Endothelial cell of umbilical vein (primary cell): Measurements from ENCODE around the gene PCNT. TPM values are rescaled to one million over a fixed set of nuclear protein-coding genes. Genes with fewer than 3 reads are reported as not detected.
"Not testable (repeated sequence)": the region's sequence is repeated elsewhere in the genome, so short reads cannot be mapped to it uniquely, and the experiment has no call there.

Experiments used
- BruUV-seq: library from RNA; stranded (reverse); fragments of 400-500 nt; replicated peaks from 2 replicates; lab custom pipeline; 2021; lab: Mats Ljungman, UMichigan
- CTCF ChIA-PET: fragments of 300-600, 350-600 bp; sonication (Branson Sonifier 250); formaldehyde crosslinking; loops from one replicate; lab custom pipeline; 2021; ENCODE audit warnings: antibody characterized with exemption, inconsistent platforms; lab: Charles Lee
- POLR2A ChIA-PET: fragments of 300-600, 350-600 bp; sonication (Branson Sonifier 250); formaldehyde crosslinking; loops from one replicate; lab custom pipeline; 2021; ENCODE audit warnings: antibody characterized with exemption, inconsistent platforms; lab: Charles Lee
- DNase-seq: peaks from one replicate; pipeline ENCODE4 v3.0.0-alpha.2; 2011; ENCODE audit warnings: low read depth, low spot score
- FAIRE-seq: peaks from 2 replicates; lab custom pipeline; 2011; peaks lifted over from hg19 to GRCh38; lab: Jason Lieb, UNC
- H2AFZ ChIP-seq: 2 replicates; pipeline ENCODE4 v1.6.0; 2012; ENCODE audit warnings: low read depth, low read length, control low read depth, inconsistent platforms
- H3K27ac ChIP-seq: 2 replicates; pipeline ENCODE4 v1.5.1; 2011; ENCODE audit warnings: low read depth, mild to moderate bottlenecking, control low read depth, low read length, moderate library complexity; ENCODE audit not compliant: insufficient read depth
- H3K27me3 ChIP-seq, 2 experiments: 2 replicates each; pipeline versions ENCODE4 v1.6.0 to v1.6.1; 2011; ENCODE audit warnings: low read length in 2 of 2, mixed read lengths in 1 of 2; ENCODE audit not compliant: control insufficient read depth in 2 of 2, insufficient read depth in 2 of 2
- H3K36me3 ChIP-seq, 2 experiments: 2 replicates in 1 of 2; 3 replicates in 1 of 2; pipeline ENCODE4 v1.5.1; 2011; ENCODE audit warnings: low read length in 2 of 2, mild to moderate bottlenecking in 1 of 2, moderate library complexity in 1 of 2; ENCODE audit not compliant: control insufficient read depth in 2 of 2, insufficient read depth in 2 of 2; ENCODE audit errors: extremely low read depth in 1 of 2
- H3K4me1 ChIP-seq: 3 replicates; pipeline ENCODE4 v1.5.1; 2011; ENCODE audit warnings: mild to moderate bottlenecking, low read length; ENCODE audit not compliant: control insufficient read depth, insufficient read depth; ENCODE audit errors: extremely low read depth
- H3K4me2 ChIP-seq: 2 replicates; pipeline ENCODE4 v1.6.1; 2011; ENCODE audit warnings: low read length, control low read depth, mixed read lengths; ENCODE audit not compliant: insufficient read depth
- H3K4me3 ChIP-seq, 3 experiments: fragments of 200-600 bp in 1 of 3; sonication (generic), shearing (Covaris generic) in 1 of 3; replicated peaks in 1 of 3; 2 replicates each; pipeline ENCODE4 v1.5.1; 2011 to 2016; ENCODE audit warnings: control low read depth in 3 of 3, low read length in 3 of 3, mild to moderate bottlenecking in 2 of 3, inconsistent platforms in 1 of 3, low read depth in 1 of 3, moderate library complexity in 1 of 3; ENCODE audit not compliant: insufficient read depth in 1 of 3
- H3K79me2 ChIP-seq: 2 replicates; pipeline ENCODE4 v1.6.0; 2012; ENCODE audit warnings: low read length, inconsistent platforms; ENCODE audit not compliant: control insufficient read depth, insufficient read depth
- H3K9ac ChIP-seq: replicated peaks from 2 replicates; pipeline ENCODE3; 2011; ENCODE audit warnings: low read length, control low read depth; ENCODE audit not compliant: insufficient read depth; ENCODE audit errors: extremely low read depth
- H3K9me1 ChIP-seq: replicated peaks from 3 replicates; pipeline ENCODE4 v1.6.0; 2011; ENCODE audit warnings: mild to moderate bottlenecking, low read length; ENCODE audit not compliant: control insufficient read depth, insufficient read depth; ENCODE audit errors: extremely low read depth
- H3K9me3 ChIP-seq: replicated peaks from 2 replicates; pipeline ENCODE4 v1.5.1; 2012; ENCODE audit warnings: low read length, inconsistent platforms; ENCODE audit not compliant: control insufficient read depth, insufficient read depth
- H4K20me1 ChIP-seq: replicated peaks from 2 replicates; pipeline ENCODE3; 2011; ENCODE audit warnings: mild to moderate bottlenecking, low read length; ENCODE audit not compliant: control insufficient read depth, insufficient read depth; ENCODE audit errors: extremely low read depth
- EZH2 ChIP-seq: IDR thresholded peaks from 2 replicates; pipeline ENCODE4 v1.6.1; 2012; ENCODE audit warnings: borderline replicate concordance, low read depth, mild to moderate bottlenecking, moderate library complexity, low read length, inconsistent platforms; ENCODE audit not compliant: severe bottlenecking
- FOS ChIP-seq: IDR thresholded peaks from 2 replicates; pipeline ENCODE4 v1.6.1; 2011; ENCODE audit warnings: mild to moderate bottlenecking, low read length, moderate library complexity, borderline replicate concordance; ENCODE audit not compliant: insufficient read depth
- GATA2 ChIP-seq: IDR thresholded peaks from 2 replicates; pipeline ENCODE4 v1.7.0; 2011; ENCODE audit warnings: low read depth, mild to moderate bottlenecking, moderate library complexity, mixed read lengths, low read length; ENCODE audit not compliant: insufficient read length, insufficient read depth
- JUN ChIP-seq: IDR thresholded peaks from 2 replicates; pipeline ENCODE4 v1.6.1; 2011; ENCODE audit warnings: borderline replicate concordance, low read depth; ENCODE audit not compliant: insufficient read length, insufficient read depth
- MAX ChIP-seq: IDR thresholded peaks from 2 replicates; pipeline ENCODE4 v1.6.1; 2011; ENCODE audit not compliant: insufficient read depth, insufficient read length
- MYC ChIP-seq: IDR thresholded peaks from one replicate; pipeline ENCODE4 v1.6.1; 2011; ENCODE audit warnings: mild to moderate bottlenecking, low read depth, low read length
- POLR2A ChIP-seq: IDR thresholded peaks from 2 replicates; pipeline ENCODE4 v1.6.1; 2012; ENCODE audit warnings: low read depth, mild to moderate bottlenecking, control low read depth, low read length
- POLR2AphosphoS5 ChIP-seq: IDR thresholded peaks from 2 replicates; pipeline ENCODE4 v1.6.1; 2012; ENCODE audit warnings: low read depth, mild to moderate bottlenecking, control low read depth, low read length, moderate library complexity; ENCODE audit not compliant: insufficient read depth
- dilution Hi-C: fragments of 300-500 bp; cut with MboI; formaldehyde crosslinking; loops from one replicate; pipeline ENCODE4 v1.15.0; 2019; ENCODE audit warnings: low sequenced_read_pairs; ENCODE audit not compliant: extremely low pct_ligation_motif_present
- intact Hi-C: fragments of 100-400 bp; cut with micrococcal nuclease; formaldehyde crosslinking; loops from one replicate; pipeline ENCODE4 v1.10.0; 2022
- polyA plus RNA-seq, 4 experiments: library from polyadenylated mRNA; depleted of rRNA in 3 of 4; stranded (reverse) in 3 of 4; unstranded in 1 of 4; fragments of >200 nt; gene quantifications; 2 replicates each; pipeline versions ENCODE4 v1.2.1 to v1.2.3, GENCODE V29; 2011 to 2012; ENCODE audit warnings: missing spikeins in 1 of 4
- total RNA-seq: library from RNA; stranded (reverse); gene quantifications from 2 replicates; pipeline ENCODE4 v1.2.3, GENCODE V29; 2021
- TF ChIP-seq, protein P1 (sequence below), 2 donors: IDR thresholded peaks; 1 replicate in 1 of 2; 2 replicates in 1 of 2; pipeline ENCODE4 v1.5.1; 2011; ENCODE audit warnings: low read length in 2 of 2, mild to moderate bottlenecking in 2 of 2, moderate library complexity in 2 of 2, control low read depth in 1 of 2, inconsistent platforms in 1 of 2, low read depth in 1 of 2; ENCODE audit not compliant: insufficient read depth in 1 of 2; ENCODE audit errors: extremely low read depth in 1 of 2

PCNT gene
- total and polyA plus RNA-seq, 2 donors (not counting 3 experiments of a cell fraction or from before 2014, with no cell fraction given): 9.6 to 49.5 TPM

- no peaks in the 10 kb centered on the region for H3K9me3 ChIP-seq
- H3K9me1 ChIP-seq: no peaks in the 10 kb centered on the region
- no peak overlapping the region for H2AFZ ChIP-seq
- no peak overlapping the region for H3K4me2 ChIP-seq
- no peak for TF ChIP-seq GATA2
- TF ChIP-seq MYC: no peak
- no peak for TF ChIP-seq MAX
- TF ChIP-seq FOS: no peak
- no peak for TF ChIP-seq JUN
- no peak for TF ChIP-seq EZH2
- no peak for TF ChIP-seq POLR2AphosphoS5
- TF ChIP-seq, protein P1, sequence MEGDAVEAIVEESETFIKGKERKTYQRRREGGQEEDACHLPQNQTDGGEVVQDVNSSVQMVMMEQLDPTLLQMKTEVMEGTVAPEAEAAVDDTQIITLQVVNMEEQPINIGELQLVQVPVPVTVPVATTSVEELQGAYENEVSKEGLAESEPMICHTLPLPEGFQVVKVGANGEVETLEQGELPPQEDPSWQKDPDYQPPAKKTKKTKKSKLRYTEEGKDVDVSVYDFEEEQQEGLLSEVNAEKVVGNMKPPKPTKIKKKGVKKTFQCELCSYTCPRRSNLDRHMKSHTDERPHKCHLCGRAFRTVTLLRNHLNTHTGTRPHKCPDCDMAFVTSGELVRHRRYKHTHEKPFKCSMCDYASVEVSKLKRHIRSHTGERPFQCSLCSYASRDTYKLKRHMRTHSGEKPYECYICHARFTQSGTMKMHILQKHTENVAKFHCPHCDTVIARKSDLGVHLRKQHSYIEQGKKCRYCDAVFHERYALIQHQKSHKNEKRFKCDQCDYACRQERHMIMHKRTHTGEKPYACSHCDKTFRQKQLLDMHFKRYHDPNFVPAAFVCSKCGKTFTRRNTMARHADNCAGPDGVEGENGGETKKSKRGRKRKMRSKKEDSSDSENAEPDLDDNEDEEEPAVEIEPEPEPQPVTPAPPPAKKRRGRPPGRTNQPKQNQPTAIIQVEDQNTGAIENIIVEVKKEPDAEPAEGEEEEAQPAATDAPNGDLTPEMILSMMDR (IDR thresholded peaks at IDR 0.05; ENCODE audit: extremely low read depth in 1 of 2, insufficient read depth in 1 of 2, low read depth in 1 of 2, low read length in 2 of 2): no peak
- TF ChIP-seq POLR2A: no peak
- dilution Hi-C loops: no loop called here
- no TSS peak for BruUV-seq
- H3K4me3 ChIP-seq: no peak overlapping the region
- no peaks in the 10 kb centered on the region for H3K4me1 ChIP-seq
- FAIRE-seq (no peak), DNase-seq (no peak)
- intact Hi-C loops: no loop called here
- ChIA-PET CTCF (no interaction called here), POLR2A (no interaction called here)
- H3K36me3 ChIP-seq: peaks cover 2 to 3% of the 10 kb centered on the region in 2 experiments
- no peaks in the 10 kb centered on the region for H3K79me2 ChIP-seq
- H3K27me3 ChIP-seq: no peaks in the 10 kb centered on the region
- no peaks in the 10 kb centered on the region for H4K20me1 ChIP-seq
- H3K9ac ChIP-seq: no peak overlapping the region
- no peak overlapping the region for H3K27ac ChIP-seq
Measured at GRCh38 chr21:46448108-46448507, 124.2 kb downstream of the PCNT start.

- intact Hi-C loops, H4K20me1 ChIP-seq, H3K27ac ChIP-seq, H3K79me2 ChIP-seq, DNase-seq, CTCF ChIA-PET, H3K4me3 ChIP-seq, H3K9me3 ChIP-seq, H3K4me2 ChIP-seq, H3K9me1 ChIP-seq, H2AFZ ChIP-seq, H3K4me1 ChIP-seq, H3K36me3 ChIP-seq, dilution Hi-C loops, H3K27me3 ChIP-seq, H3K9ac ChIP-seq, POLR2A ChIA-PET, BruUV-seq, FAIRE-seq: not testable (repeated sequence)
Measured at GRCh38 chr21:46448855-46449254, 124.9 kb downstream of the PCNT start.
